HEK293 (cell line): ENCODE data around the gene SMIM10L1.

Experiments
- ELK4 ChIP-seq: IDR thresholded peaks from 2 replicates; pipeline ENCODE4 v1.6.1; 2011; ENCODE audit warnings: mild to moderate bottlenecking, low read depth, low read length, borderline replicate concordance
- IKZF3 ChIP-seq: fragments of 450-650 bp; IDR thresholded peaks from 2 replicates; pipeline ENCODE4 v1.5.0; 2018; ENCODE audit warnings: missing biosample characterization, mild to moderate bottlenecking, missing genetic modification characterization, moderate library complexity
- KLF8 ChIP-seq: fragments of 450-650 bp; formaldehyde crosslinking; IDR thresholded peaks from 2 replicates; pipeline ENCODE4 v1.5.1; 2016; ENCODE audit warnings: missing biosample characterization, missing genetic modification characterization
- ZBTB1 ChIP-seq: fragments of 450-650 bp; formaldehyde crosslinking; IDR thresholded peaks from 2 replicates; pipeline ENCODE4 v1.5.1; 2016; ENCODE audit warnings: missing biosample characterization, missing genetic modification characterization
- ZBTB20 ChIP-seq: fragments of 450-650 bp; formaldehyde crosslinking; IDR thresholded peaks from 2 replicates; pipeline ENCODE4 v1.5.1; 2016; ENCODE audit warnings: missing biosample characterization, missing genetic modification characterization
- ZBTB26 ChIP-seq: fragments of 450-650 bp; formaldehyde crosslinking; optimal IDR thresholded peaks from 2 replicates; pipeline ENCODE3; 2016; ENCODE audit warnings: missing biosample characterization, mild to moderate bottlenecking, missing genetic modification characterization
- ZBTB48 ChIP-seq: fragments of 450-650 bp; formaldehyde crosslinking; IDR thresholded peaks from 2 replicates; pipeline ENCODE4 v1.5.1; 2016; ENCODE audit warnings: missing biosample characterization, missing genetic modification characterization
- ZBTB6 ChIP-seq: fragments of 450-650 bp; formaldehyde crosslinking; IDR thresholded peaks from 2 replicates; pipeline ENCODE4 v1.5.1; 2017; ENCODE audit warnings: missing biosample characterization, missing genetic modification characterization
- ZBTB8A ChIP-seq: fragments of 450-650 bp; formaldehyde crosslinking; IDR thresholded peaks from 2 replicates; pipeline ENCODE4 v1.5.1; 2016; ENCODE audit warnings: missing biosample characterization, missing genetic modification characterization
- ZFP3 ChIP-seq: fragments of 450-650 bp; formaldehyde crosslinking; IDR thresholded peaks from 2 replicates; pipeline ENCODE4 v1.5.1; 2016; ENCODE audit warnings: low read depth, missing biosample characterization, missing genetic modification characterization
- ZNF121 ChIP-seq: fragments of 450-650 bp; formaldehyde crosslinking; IDR thresholded peaks from 2 replicates; pipeline ENCODE4 v1.5.1; 2016; ENCODE audit warnings: missing biosample characterization, missing genetic modification characterization
- ZNF148 ChIP-seq: fragments of 450-650 bp; formaldehyde crosslinking; IDR thresholded peaks from 2 replicates; pipeline ENCODE4 v1.5.0; 2017; ENCODE audit warnings: missing biosample characterization, missing genetic modification characterization, borderline replicate concordance
- ZNF202 ChIP-seq: fragments of 450-650 bp; formaldehyde crosslinking; IDR thresholded peaks from 2 replicates; pipeline ENCODE4 v1.5.1; 2016; ENCODE audit warnings: missing biosample characterization, missing genetic modification characterization, borderline replicate concordance
- ZNF24 ChIP-seq: fragments of 450-650 bp; formaldehyde crosslinking; IDR thresholded peaks from 2 replicates; pipeline ENCODE4 v1.5.1; 2016; ENCODE audit warnings: missing biosample characterization, missing genetic modification characterization
- ZNF341 ChIP-seq: fragments of 450-650 bp; formaldehyde crosslinking; IDR thresholded peaks from 2 replicates; pipeline ENCODE4; 2016; ENCODE audit warnings: low read depth, missing biosample characterization, missing genetic modification characterization
- ZNF350 ChIP-seq: fragments of 450-650 bp; formaldehyde crosslinking; IDR thresholded peaks from 2 replicates; pipeline ENCODE4 v1.5.0; 2017; ENCODE audit warnings: missing biosample characterization, mild to moderate bottlenecking, missing genetic modification characterization
- ZNF391 ChIP-seq: fragments of 450-650 bp; formaldehyde crosslinking; IDR thresholded peaks from 2 replicates; pipeline ENCODE4 v1.5.1; 2016; ENCODE audit warnings: low read depth, missing biosample characterization, missing genetic modification characterization, borderline replicate concordance
- ZNF501 ChIP-seq: fragments of 450-650 bp; formaldehyde crosslinking; IDR thresholded peaks from 2 replicates; pipeline ENCODE4 v1.5.1; 2016; ENCODE audit warnings: missing biosample characterization, missing genetic modification characterization
- ZNF561 ChIP-seq: fragments of 450-650 bp; IDR thresholded peaks from 2 replicates; pipeline ENCODE4 v1.5.1; 2018; ENCODE audit warnings: missing biosample characterization, missing genetic modification characterization, borderline replicate concordance
- ZNF585B ChIP-seq: fragments of 450-650 bp; formaldehyde crosslinking; IDR thresholded peaks from 2 replicates; pipeline ENCODE4 v1.5.1; 2016; ENCODE audit warnings: missing biosample characterization, missing genetic modification characterization
- ZNF596 ChIP-seq: fragments of 450-650 bp; IDR thresholded peaks from 2 replicates; pipeline ENCODE4 v1.5.0; 2018; ENCODE audit warnings: missing biosample characterization, mild to moderate bottlenecking, missing genetic modification characterization, moderate library complexity
- ZNF600 ChIP-seq: fragments of 450-650 bp; formaldehyde crosslinking; IDR thresholded peaks from 2 replicates; pipeline ENCODE4 v1.5.1; 2016; ENCODE audit warnings: missing biosample characterization, missing genetic modification characterization
- ZNF623 ChIP-seq: fragments of 450-650 bp; formaldehyde crosslinking; IDR thresholded peaks from 2 replicates; pipeline ENCODE4 v1.5.1; 2016; ENCODE audit warnings: missing biosample characterization, missing genetic modification characterization
- ZNF654 ChIP-seq: fragments of 450-650 bp; formaldehyde crosslinking; IDR thresholded peaks from 2 replicates; pipeline ENCODE4 v1.5.1; 2016; ENCODE audit warnings: low read depth, missing biosample characterization, missing genetic modification characterization
- ZNF660 ChIP-seq: fragments of 450-650 bp; IDR thresholded peaks from 2 replicates; pipeline ENCODE4 v1.5.1; 2018; ENCODE audit warnings: missing biosample characterization, mild to moderate bottlenecking, missing genetic modification characterization
- ZNF692 ChIP-seq: fragments of 450-650 bp; formaldehyde crosslinking; IDR thresholded peaks from 2 replicates; pipeline ENCODE4 v1.5.1; 2016; ENCODE audit warnings: missing biosample characterization, missing genetic modification characterization
- ZNF76 ChIP-seq: fragments of 450-650 bp; formaldehyde crosslinking; IDR thresholded peaks from 2 replicates; pipeline ENCODE4; 2016; ENCODE audit warnings: low read depth, missing biosample characterization, missing genetic modification characterization, borderline replicate concordance
- ZNF777 ChIP-seq: fragments of 450-650 bp; formaldehyde crosslinking; IDR thresholded peaks from 2 replicates; pipeline ENCODE4 v1.5.1; 2017; ENCODE audit warnings: missing biosample characterization, missing genetic modification characterization, borderline replicate concordance
- ZSCAN30 ChIP-seq: fragments of 450-650 bp; IDR thresholded peaks from 2 replicates; pipeline ENCODE4 v1.5.1; 2018; ENCODE audit warnings: missing biosample characterization, mild to moderate bottlenecking, missing genetic modification characterization, moderate library complexity
- ZSCAN5A ChIP-seq: fragments of 450-650 bp; formaldehyde crosslinking; IDR thresholded peaks from 2 replicates; pipeline ENCODE4 v1.5.1; 2016; ENCODE audit warnings: missing biosample characterization, missing genetic modification characterization

The SMIM10L1 gene

GRCh38 chr12:11171145-11171968 lies at the start of gene SMIM10L1 (continued):
- TF ChIP-seq ZBTB20 (tag by site-specific recombination), result peak; percentile 91
- TF ChIP-seq ZNF76 (tag by site-specific recombination), result peak; percentile 92
- peak; percentile 42 for TF ChIP-seq ZNF692 (tag by site-specific recombination)
- peak; percentile 58; the same call in 1 of the 2 replicates for TF ChIP-seq ZSCAN5A (tag by site-specific recombination)
- TF ChIP-seq ZNF777 (tag by site-specific recombination), result 0 out of 2 replicates have a peak, but pooled peaks have one; percentile 13
- TF ChIP-seq ZBTB6, result peak; percentile 87
- TF ChIP-seq ZBTB26, result peak; percentile 57
- TF ChIP-seq ZNF600 (tag by site-specific recombination), result peak; percentile 61; the same call in 1 of the 2 replicates
- TF ChIP-seq ZNF24 (tag by site-specific recombination), result peak; percentile 23; the same call in 1 of the 2 replicates
- peak; percentile 32; the same call in 1 of the 2 replicates for TF ChIP-seq ZBTB8A (tag by site-specific recombination)
- TF ChIP-seq ELK4, result no peak
- peak; percentile 42; the same call in 1 of the 2 replicates for TF ChIP-seq ZBTB48 (tag by site-specific recombination)
- TF ChIP-seq ZNF660 (tag by site-specific recombination), result peak; percentile 15; the same call in 1 of the 2 replicates
- TF ChIP-seq KLF8 (tag by site-specific recombination), result peak; percentile 52; the same call in 1 of the 2 replicates
- TF ChIP-seq ZNF341 (tag by site-specific recombination), result peak; percentile 62
- TF ChIP-seq ZNF561, result peak; percentile 97
- peak; percentile 31; the same call in 1 of the 2 replicates for TF ChIP-seq ZNF596
- no peak for TF ChIP-seq ZNF350 (tag by site-specific recombination)
- peak; percentile 11; the same call in 1 of the 2 replicates for TF ChIP-seq ZNF585B (tag by site-specific recombination)
- TF ChIP-seq ZNF202 (tag by site-specific recombination), result no peak
- TF ChIP-seq ZBTB1, result 0 out of 2 replicates have a peak, but pooled peaks have one; percentile 43
- no peak for TF ChIP-seq ZNF148
- 0 out of 2 replicates have a peak, but pooled peaks have one; percentile 7 for TF ChIP-seq IKZF3
- 0 out of 2 replicates have a peak, but pooled peaks have one; percentile 2 for TF ChIP-seq ZNF623
- TF ChIP-seq ZNF654, result peak; percentile 3; the same call in 1 of the 2 replicates
- no peak for TF ChIP-seq ZFP3
- peak; percentile 70; the same call in 1 of the 2 replicates for TF ChIP-seq ZSCAN30 (tag by site-specific recombination)
- peak; percentile 49; the same call in 1 of the 2 replicates for TF ChIP-seq ZNF121 (tag by site-specific recombination)
- TF ChIP-seq ZNF391, result no peak; the same call in 1 of the 2 replicates
- peak; percentile 97 for TF ChIP-seq ZNF501 (tag by site-specific recombination)
